HepG2 (cell line): ENCODE measurements around the gene PHACTR3. TPM values are rescaled to one million over a fixed set of nuclear protein-coding genes. Genes with fewer than 3 reads are reported as not detected.

ENCODE experiments used
- ATAC-seq: fragments of 200-7000 bp; cut with Tn5 transposase; 3 replicates; pipeline ENCODE4 v1.9.1; 2020; ENCODE audit warnings: mild to moderate bottlenecking, moderate library complexity
- BruUV-seq: library from RNA; stranded (reverse); fragments of 400-500 nt; replicated peaks from 2 replicates; lab custom pipeline; 2021; lab: Mats Ljungman, UMichigan
- CTCF ChIA-PET: fragments of 300-600 bp; formaldehyde crosslinking; extraction: SDS; loops from one replicate; lab custom pipeline; 2021; ENCODE audit warnings: low total read pairs, inconsistent platforms, low intra/inter-chr PET ratio; lab: Yijun Ruan, JAX
- POLR2A ChIA-PET: fragments of 350-600 bp; sonication (Branson Sonifier 250); formaldehyde crosslinking; loops from one replicate; lab custom pipeline; 2020; ENCODE audit warnings: antibody characterized with exemption, inconsistent platforms; lab: Yijun Ruan, JAX
- DNase-seq: peaks from one replicate; pipeline ENCODE4 v3.0.0-alpha.2; 2015; ENCODE audit warnings: low spot score
- FAIRE-seq: peaks from 3 replicates; lab custom pipeline; 2011; peaks lifted over from hg19 to GRCh38; lab: Jason Lieb, UNC
- H2AFZ ChIP-seq: one replicate; pipeline ENCODE4 v1.6.1; 2011; ENCODE audit warnings: low read length, inconsistent platforms
- H3K27ac ChIP-seq: fragments of 300-600 bp; 3 replicates; pipeline ENCODE4 v1.8.0; 2011; ENCODE audit warnings: mixed run types, mild to moderate bottlenecking, mixed read lengths, low read length, inconsistent platforms; ENCODE audit not compliant: insufficient read depth; ENCODE audit errors: extremely low read length
- H3K27me3 ChIP-seq, 2 experiments: fragments of 200-600 bp in 1 of 2; 2 replicates in 1 of 2; 3 replicates in 1 of 2; pipeline versions ENCODE4 v1.6.0 to v1.8.0; 2011; ENCODE audit warnings: low read length in 2 of 2, mild to moderate bottlenecking in 2 of 2, moderate library complexity in 2 of 2, inconsistent platforms in 1 of 2; ENCODE audit not compliant: insufficient read depth in 2 of 2, control insufficient read depth in 1 of 2
- H3K36me3 ChIP-seq, 2 experiments: fragments of 200-600 bp in 1 of 2; replicated peaks in 1 of 2; 2 replicates in 1 of 2; 3 replicates in 1 of 2; pipeline versions ENCODE4 v1.5.1 to v1.8.0; 2011; ENCODE audit warnings: low read length in 2 of 2, inconsistent platforms in 1 of 2; ENCODE audit not compliant: insufficient read depth in 2 of 2, control insufficient read depth in 1 of 2
- H3K4me1 ChIP-seq: 2 replicates; pipeline ENCODE4 v1.5.1; 2012; ENCODE audit warnings: low read length, inconsistent platforms; ENCODE audit not compliant: insufficient read depth
- H3K4me2 ChIP-seq: 2 replicates; pipeline ENCODE4 v1.6.0; 2011; ENCODE audit warnings: low read depth, low read length, inconsistent platforms
- H3K4me3 ChIP-seq, 3 experiments: fragments of 200-600 bp in 1 of 3; sonication (generic), shearing (Covaris generic) in 1 of 3; replicated peaks in 1 of 3; 2 replicates each; pipeline ENCODE4 v1.5.1; 2011 to 2016; ENCODE audit warnings: low read length in 3 of 3, inconsistent platforms in 2 of 3, low read depth in 2 of 3, mild to moderate bottlenecking in 2 of 3, control low read depth in 1 of 3, mixed read lengths in 1 of 3; ENCODE audit not compliant: insufficient read depth in 1 of 3
- H3K79me2 ChIP-seq: one replicate; pipeline ENCODE4 v1.6.1; 2011; ENCODE audit warnings: low read length, inconsistent platforms; ENCODE audit not compliant: insufficient read depth
- H3K9ac ChIP-seq: 2 replicates; pipeline ENCODE4 v1.6.0; 2011; ENCODE audit warnings: mild to moderate bottlenecking, low read depth, low read length, inconsistent platforms; ENCODE audit not compliant: insufficient read depth
- H3K9me3 ChIP-seq: 2 replicates; pipeline ENCODE4 v1.5.1; 2012; ENCODE audit warnings: mild to moderate bottlenecking, low read length
- H4K20me1 ChIP-seq: 2 replicates; pipeline ENCODE4 v1.6.0; 2011; ENCODE audit warnings: inconsistent platforms, mild to moderate bottlenecking, low read length, moderate library complexity; ENCODE audit not compliant: insufficient read depth
- ELF1 ChIP-seq: sonication (generic); formaldehyde crosslinking; IDR thresholded peaks from 2 replicates; pipeline ENCODE4 v1.4.0; 2020; ENCODE audit warnings: missing genetic modification reagents
- KLF6 ChIP-seq: IDR thresholded peaks from 2 replicates; pipeline ENCODE4 v1.8.0; 2016; ENCODE audit warnings: missing biosample characterization, missing genetic modification reagents
- LBX2 ChIP-seq: sonication (generic); formaldehyde crosslinking; IDR thresholded peaks from 2 replicates; pipeline ENCODE4 v1.5.0; 2020; ENCODE audit warnings: missing genetic modification reagents, mild to moderate bottlenecking, borderline replicate concordance
- MIER2 ChIP-seq: IDR thresholded peaks from 2 replicates; pipeline ENCODE4 v1.6.1; 2016; ENCODE audit warnings: missing biosample characterization, missing genetic modification reagents
- NFATC3 ChIP-seq: sonication (generic); formaldehyde crosslinking; IDR thresholded peaks from 2 replicates; pipeline ENCODE4 v1.5.1; 2020; ENCODE audit warnings: mild to moderate bottlenecking, missing genetic modification reagents
- PRPF4 ChIP-seq: fragments of 200-400 bp; formaldehyde crosslinking; IDR thresholded peaks from 2 replicates; pipeline ENCODE4 v1.6.1; 2016; ENCODE audit warnings: low read length, low read depth; ENCODE audit not compliant: poor library complexity, severe bottlenecking
- RAD21 ChIP-seq: fragments of 450-650 bp; formaldehyde crosslinking; IDR thresholded peaks from 2 replicates; pipeline ENCODE4 v1.5.0; 2020; ENCODE audit warnings: mild to moderate bottlenecking
- XRCC5 ChIP-seq: fragments of 200-400 bp; formaldehyde crosslinking; optimal IDR thresholded peaks from 2 replicates; pipeline ENCODE3; 2017; ENCODE audit warnings: mild to moderate bottlenecking, low read length
- ZNF703 ChIP-seq: sonication (generic); formaldehyde crosslinking; IDR thresholded peaks from 2 replicates; pipeline ENCODE4 v1.5.1; 2020; ENCODE audit warnings: missing genetic modification reagents, mild to moderate bottlenecking, moderate library complexity, borderline replicate concordance
- ZNF841 ChIP-seq: sonication (generic); formaldehyde crosslinking; IDR thresholded peaks from 2 replicates; pipeline ENCODE4 v1.8.1; 2023; ENCODE audit warnings: missing genetic modification reagents, borderline replicate concordance
- WGBS: methylation state at CpG from one replicate; pipeline ENCODE4 v1.1.6; 2017; ENCODE audit warnings: low lambda C conversion rate; 5-methylcytosine and 5-hydroxymethylcytosine counted together
- in situ Hi-C: cut with HindIII; loops from 2 replicates; pipeline ENCODE4 v1.10.0; 2017; ENCODE audit warnings: low pct_unique_long_range_greater_than_20kb; ENCODE audit not compliant: extremely low pct_ligation_motif_present
- intact Hi-C: fragments of 100-400 bp; cut with micrococcal nuclease; formaldehyde crosslinking; loops from one replicate; pipeline ENCODE4 v1.10.0; 2022; ENCODE audit not compliant: unreplicated experiment
- polyA plus RNA-seq, 8 experiments: library from polyadenylated mRNA; depleted of rRNA in 3 of 8; stranded (reverse) in 7 of 8; unstranded in 1 of 8; fragments of >200 nt; fragmentation: Illumina TruSeq in 4 of 8; extraction: Trizol in 4 of 8; gene quantifications; 2 replicates each; pipeline versions ENCODE4 v1.2.1 to v1.2.3, GENCODE V29; 2011 to 2016; ENCODE audit warnings: low read depth in 4 of 8, missing spikeins in 1 of 8, mixed read lengths in 1 of 8; ENCODE audit not compliant: insufficient read depth in 1 of 8
- total RNA-seq, 5 experiments: library from RNA; depleted of rRNA; stranded (reverse); fragments of >200 nt; fragmentation: Illumina TruSeq; extraction: Trizol; gene quantifications; 2 replicates each; pipeline ENCODE4 v1.2.3, GENCODE V29; 2016; ENCODE audit warnings: low read depth in 1 of 5
- TF ChIP-seq, protein P1 (sequence below): sonication (generic); formaldehyde crosslinking; IDR thresholded peaks from 2 replicates; pipeline ENCODE4 v1.5.0; 2020; ENCODE audit warnings: mild to moderate bottlenecking, missing genetic modification reagents, moderate library complexity

Gene PHACTR3
- total and polyA plus RNA-seq, 2 of the 13 experiments (the other 11 are each of a cell fraction or from before 2014, with no cell fraction given) = not detected

DNA sequence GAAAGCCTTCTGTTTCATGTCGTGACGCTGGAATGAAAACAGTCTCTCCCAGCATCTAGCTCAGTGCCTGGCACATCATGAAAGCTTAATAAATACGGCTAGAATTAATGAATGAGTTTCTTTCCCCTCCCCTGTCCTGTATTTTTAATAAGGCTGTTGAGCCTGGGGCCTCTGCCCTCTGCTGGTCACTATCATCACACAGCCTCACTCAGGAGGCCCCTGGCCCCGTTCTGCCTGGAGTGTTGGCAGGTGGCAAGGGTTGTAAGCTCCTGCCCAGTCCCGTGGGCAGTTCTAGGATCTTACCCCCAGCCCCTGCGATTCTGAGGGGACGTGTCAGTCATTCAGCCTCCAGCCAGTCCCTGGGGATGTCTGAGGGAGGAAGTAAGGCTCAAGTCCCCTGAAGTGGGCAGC lies 41.4 kb downstream of the PHACTR3 start:
- no peaks in the 10 kb centered on the region for H3K4me1 ChIP-seq
- in situ Hi-C loops (no loop called here), intact Hi-C loops (loop anchor here (2.0 kb wide), 1 partner anchor 47 kb away; no protein-coding TSS in a partner anchor)
- no peak overlapping the region for H3K4me3 ChIP-seq
- no TSS peak for BruUV-seq
- WGBS = 6% methylated on average over 7 of the region's 7 CpGs
- H3K4me2 ChIP-seq = no peak overlapping the region
- no peaks in the 10 kb centered on the region for H3K36me3 ChIP-seq
- H3K27me3 ChIP-seq = peaks cover 0 to 21% of the 10 kb centered on the region in 2 experiments; a peak in 2 of 5 replicates
- no peak overlapping the region for H2AFZ ChIP-seq
- H4K20me1 ChIP-seq = no peaks in the 10 kb centered on the region
- CTCF ChIA-PET = interaction anchor here (1.1 kb wide), 1 partner anchor 47 kb away, joined by 3 read pairs; no protein-coding TSS in a partner anchor
- TF ChIP-seq, protein P1, sequence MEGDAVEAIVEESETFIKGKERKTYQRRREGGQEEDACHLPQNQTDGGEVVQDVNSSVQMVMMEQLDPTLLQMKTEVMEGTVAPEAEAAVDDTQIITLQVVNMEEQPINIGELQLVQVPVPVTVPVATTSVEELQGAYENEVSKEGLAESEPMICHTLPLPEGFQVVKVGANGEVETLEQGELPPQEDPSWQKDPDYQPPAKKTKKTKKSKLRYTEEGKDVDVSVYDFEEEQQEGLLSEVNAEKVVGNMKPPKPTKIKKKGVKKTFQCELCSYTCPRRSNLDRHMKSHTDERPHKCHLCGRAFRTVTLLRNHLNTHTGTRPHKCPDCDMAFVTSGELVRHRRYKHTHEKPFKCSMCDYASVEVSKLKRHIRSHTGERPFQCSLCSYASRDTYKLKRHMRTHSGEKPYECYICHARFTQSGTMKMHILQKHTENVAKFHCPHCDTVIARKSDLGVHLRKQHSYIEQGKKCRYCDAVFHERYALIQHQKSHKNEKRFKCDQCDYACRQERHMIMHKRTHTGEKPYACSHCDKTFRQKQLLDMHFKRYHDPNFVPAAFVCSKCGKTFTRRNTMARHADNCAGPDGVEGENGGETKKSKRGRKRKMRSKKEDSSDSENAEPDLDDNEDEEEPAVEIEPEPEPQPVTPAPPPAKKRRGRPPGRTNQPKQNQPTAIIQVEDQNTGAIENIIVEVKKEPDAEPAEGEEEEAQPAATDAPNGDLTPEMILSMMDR = peak; percentile 33; the same call in 1 of the 2 replicates
- TF ChIP-seq XRCC5 (peak; percentile 48), NFATC3 (CRISPR knock-in tag) (no peak)
- no peak for FAIRE-seq
- ATAC-seq = peak; percentile 94
- H3K79me2 ChIP-seq = no peaks in the 10 kb centered on the region
- POLR2A ChIA-PET = no interaction called here
- DNase-seq = no peak
- H3K9ac ChIP-seq = no peak overlapping the region
- no peak overlapping the region for H3K27ac ChIP-seq
- H3K9me3 ChIP-seq = no peaks in the 10 kb centered on the region

DNA sequence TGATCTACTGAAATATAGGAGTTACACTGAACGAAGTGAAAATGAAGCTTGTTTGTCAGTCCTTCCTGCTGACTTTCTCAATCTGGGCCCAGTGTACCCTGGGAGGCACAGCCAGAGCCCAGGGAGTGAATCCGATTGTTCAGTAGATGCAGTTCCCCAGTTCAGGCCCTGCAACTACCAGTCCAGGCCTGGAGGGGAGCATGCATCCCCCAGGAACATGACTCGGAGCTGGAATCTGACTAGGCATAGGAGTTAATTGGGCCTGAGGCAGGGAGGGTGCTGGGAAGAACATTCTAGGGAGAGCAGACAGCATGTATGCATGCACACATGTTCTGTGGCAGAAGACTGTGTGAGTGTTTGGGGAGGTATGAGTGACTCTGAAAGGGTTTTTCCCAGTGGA lies 42.1 kb downstream of the PHACTR3 start:
- ChIA-PET CTCF (no interaction called here), POLR2A (no interaction called here)
- intact Hi-C loops = no loop called here
- in situ Hi-C loops = no loop called here
- FAIRE-seq = no peak
- Histone ChIP-seq H3K27ac (no peak overlapping the region), H4K20me1 (no peaks in the 10 kb centered on the region), H3K9ac (no peak overlapping the region), H3K36me3 (no peaks in the 10 kb centered on the region), H3K4me2 (no peak overlapping the region), H3K79me2 (no peaks in the 10 kb centered on the region), H3K4me1 (no peaks in the 10 kb centered on the region), H2AFZ (no peak overlapping the region), H3K9me3 (no peaks in the 10 kb centered on the region), H3K4me3 (no peak overlapping the region), H3K27me3 (peaks cover 0 to 21% of the 10 kb centered on the region in 2 experiments; a peak in 2 of 5 replicates)
- no peak; the same call in 2 of the 3 replicates for ATAC-seq
- BruUV-seq = no TSS peak
- WGBS = 3% methylated on average over 3 of the region's 3 CpGs
- DNase-seq = no peak
- TF ChIP-seq ZNF841 (CRISPR knock-in tag) = no peak
- no peak for TF ChIP-seq RAD21 (CRISPR knock-in tag)
- TF ChIP-seq LBX2 (CRISPR knock-in tag) = no peak
- TF ChIP-seq PRPF4 = no peak
- no peak for TF ChIP-seq MIER2 (CRISPR knock-in tag)
- TF ChIP-seq ZNF703 (CRISPR knock-in tag) = no peak
- TF ChIP-seq ELF1 (CRISPR knock-in tag) = no peak
- TF ChIP-seq KLF6 (CRISPR knock-in tag) = no peak
